Measurements from ENCODE around the gene NLGN4X.

DNA sequence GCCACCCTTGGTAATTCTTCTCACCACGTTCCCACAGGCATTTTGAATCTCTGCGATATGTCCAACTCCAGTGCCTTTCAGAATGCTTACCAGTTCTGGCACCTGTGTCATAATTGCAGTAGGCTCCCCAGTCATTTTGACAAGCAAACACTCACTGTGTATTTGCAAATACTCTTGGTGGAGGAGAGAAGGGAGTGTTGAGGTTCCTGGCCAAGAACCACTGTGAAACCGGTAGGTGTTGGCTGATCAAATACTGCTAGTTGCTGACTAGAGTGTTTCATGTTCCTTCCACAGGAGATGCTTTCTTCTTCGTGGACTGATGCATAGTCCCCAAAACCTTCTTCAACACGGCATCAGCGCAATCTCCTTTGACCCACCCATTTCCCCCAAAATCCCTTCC is 16.0 kb upstream of the NLGN4X start:
- no peak for TF ChIP-seq EZH2 (IDR thresholded peaks at IDR 0.05; ENCODE audit: borderline replicate concordance, low read depth, low read length, poor library complexity, severe bottlenecking)
- TF ChIP-seq, protein P1, sequence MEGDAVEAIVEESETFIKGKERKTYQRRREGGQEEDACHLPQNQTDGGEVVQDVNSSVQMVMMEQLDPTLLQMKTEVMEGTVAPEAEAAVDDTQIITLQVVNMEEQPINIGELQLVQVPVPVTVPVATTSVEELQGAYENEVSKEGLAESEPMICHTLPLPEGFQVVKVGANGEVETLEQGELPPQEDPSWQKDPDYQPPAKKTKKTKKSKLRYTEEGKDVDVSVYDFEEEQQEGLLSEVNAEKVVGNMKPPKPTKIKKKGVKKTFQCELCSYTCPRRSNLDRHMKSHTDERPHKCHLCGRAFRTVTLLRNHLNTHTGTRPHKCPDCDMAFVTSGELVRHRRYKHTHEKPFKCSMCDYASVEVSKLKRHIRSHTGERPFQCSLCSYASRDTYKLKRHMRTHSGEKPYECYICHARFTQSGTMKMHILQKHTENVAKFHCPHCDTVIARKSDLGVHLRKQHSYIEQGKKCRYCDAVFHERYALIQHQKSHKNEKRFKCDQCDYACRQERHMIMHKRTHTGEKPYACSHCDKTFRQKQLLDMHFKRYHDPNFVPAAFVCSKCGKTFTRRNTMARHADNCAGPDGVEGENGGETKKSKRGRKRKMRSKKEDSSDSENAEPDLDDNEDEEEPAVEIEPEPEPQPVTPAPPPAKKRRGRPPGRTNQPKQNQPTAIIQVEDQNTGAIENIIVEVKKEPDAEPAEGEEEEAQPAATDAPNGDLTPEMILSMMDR (conservative IDR thresholded peaks at IDR 0.05; ENCODE audit: low read depth, low read length), result no peak
